Stomach smooth muscle (tissue), 2 donors: ENCODE data around the gene MPP3.
A peak's percentile ranks its signal among the peaks of the same experiment; 100 is the strongest.

Experiments used
- H3K27ac ChIP-seq: one replicate; pipeline ENCODE4 v1.7.0; 2013; ENCODE audit warnings: mild to moderate bottlenecking, low read length, inconsistent platforms
- H3K27me3 ChIP-seq, 2 donors: one replicate each; pipeline ENCODE4 v1.7.0; 2013; ENCODE audit warnings: low read length in 2 of 2; ENCODE audit not compliant: insufficient read depth in 2 of 2, control insufficient read depth in 1 of 2
- H3K36me3 ChIP-seq, 2 donors: one replicate each; pipeline ENCODE4 v1.7.0; 2013; ENCODE audit warnings: low read length in 2 of 2; ENCODE audit not compliant: control insufficient read depth in 2 of 2, insufficient read depth in 2 of 2
- H3K4me1 ChIP-seq: one replicate; pipeline ENCODE4 v1.7.0; 2013; ENCODE audit warnings: low read length; ENCODE audit not compliant: control insufficient read depth, insufficient read depth
- H3K4me3 ChIP-seq, 2 donors: one replicate each; pipeline ENCODE4 v1.7.0; 2013; ENCODE audit warnings: low read length in 2 of 2
- H3K9ac ChIP-seq, 2 donors: one replicate each; pipeline ENCODE4 v1.7.0; 2013; ENCODE audit warnings: low read length in 2 of 2, mild to moderate bottlenecking in 1 of 2
- H3K9me3 ChIP-seq, 2 donors: one replicate each; pipeline ENCODE4 v1.7.0; 2013; ENCODE audit warnings: low read length in 2 of 2; ENCODE audit not compliant: control insufficient read depth in 2 of 2
- donor health status: healthy.
- donor health status: Pancreatic carcinoma.

The MPP3 gene

DNA sequence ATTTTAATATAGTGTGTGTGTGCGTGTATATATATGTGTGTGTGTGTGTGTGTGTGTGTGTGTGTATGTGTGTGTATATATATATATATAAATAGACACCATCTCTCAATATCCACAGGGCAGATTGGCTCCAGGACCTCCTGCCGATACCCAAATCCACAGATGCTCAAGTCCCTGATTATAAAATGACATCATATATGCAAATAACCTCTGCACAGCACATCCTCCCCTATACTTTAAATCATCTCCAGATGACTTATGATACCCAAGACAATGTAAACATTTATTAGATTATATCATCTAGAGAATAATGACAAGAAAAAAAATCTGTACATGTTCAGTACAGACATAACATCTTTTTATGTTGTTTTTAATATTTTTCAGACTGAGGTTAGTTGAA lies 62.0 kb downstream of the MPP3 start:
- Histone ChIP-seq H3K27ac (no peak overlapping the region), H3K9ac (no peak overlapping the region), H3K4me3 (no peak overlapping the region), H3K27me3 (no peaks in the 10 kb centered on the region), H3K36me3 (peaks cover 43 to 68% of the 10 kb centered on the region in 2 donors), H3K9me3 (no peaks in the 10 kb centered on the region), H3K4me1 (peaks cover 8% of the 10 kb centered on the region)

DNA sequence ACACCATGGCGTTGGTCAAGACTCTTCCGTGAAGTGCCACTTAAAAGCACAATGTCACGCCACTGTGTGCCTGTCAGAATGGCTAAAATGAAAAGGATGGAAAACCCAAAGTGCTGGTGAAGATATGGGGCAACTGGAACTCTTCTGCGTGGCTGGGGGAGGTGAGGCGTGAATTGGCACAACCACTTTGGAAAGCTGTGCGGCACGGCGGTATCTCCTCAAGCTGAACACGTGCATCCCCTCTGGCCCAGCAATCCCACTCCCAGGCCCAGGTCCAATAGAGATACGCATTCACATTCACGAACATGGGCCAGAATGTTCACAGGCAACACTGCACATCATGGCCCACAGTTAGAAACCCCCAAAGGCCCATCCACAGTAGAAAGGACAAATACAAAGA lies 63.1 kb downstream of the MPP3 start:
- Histone ChIP-seq H3K4me1 (peaks cover 6% of the 10 kb centered on the region), H3K36me3 (peaks cover 47 to 69% of the 10 kb centered on the region in 2 donors), H3K9ac (no peak overlapping the region), H3K27me3 (no peaks in the 10 kb centered on the region), H3K9me3 (no peaks in the 10 kb centered on the region), H3K27ac (no peak overlapping the region), H3K4me3 (no peak overlapping the region)

DNA sequence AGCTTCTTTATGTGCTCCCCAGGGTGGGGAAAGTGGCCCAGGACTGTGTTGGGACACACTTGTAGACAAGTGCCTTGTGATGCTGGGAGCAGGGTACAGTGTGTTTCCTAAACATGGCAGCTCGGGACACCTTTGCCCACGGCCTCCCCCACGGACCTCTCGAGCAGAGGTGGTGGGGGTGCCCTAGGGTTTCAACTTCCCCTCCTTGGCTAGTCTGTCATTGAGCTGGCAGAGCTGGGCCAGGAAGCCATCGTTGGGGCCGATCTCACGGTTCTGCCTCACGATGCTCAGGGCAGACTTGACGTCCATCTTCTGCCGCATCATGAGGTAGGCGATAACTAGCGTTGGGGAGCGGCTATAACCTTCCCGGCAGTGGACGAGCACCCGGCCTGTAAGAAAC lies 63.5 kb downstream of the MPP3 start:
- H3K9me3 ChIP-seq: no peaks in the 10 kb centered on the region
- H3K27me3 ChIP-seq: no peaks in the 10 kb centered on the region
- H3K4me1 ChIP-seq: peaks cover 6% of the 10 kb centered on the region
- no peak overlapping the region for H3K27ac ChIP-seq
- H3K4me3 ChIP-seq: no peak overlapping the region
- no peak overlapping the region for H3K9ac ChIP-seq
- peaks cover 46 to 64% of the 10 kb centered on the region in 2 donors for H3K36me3 ChIP-seq

DNA sequence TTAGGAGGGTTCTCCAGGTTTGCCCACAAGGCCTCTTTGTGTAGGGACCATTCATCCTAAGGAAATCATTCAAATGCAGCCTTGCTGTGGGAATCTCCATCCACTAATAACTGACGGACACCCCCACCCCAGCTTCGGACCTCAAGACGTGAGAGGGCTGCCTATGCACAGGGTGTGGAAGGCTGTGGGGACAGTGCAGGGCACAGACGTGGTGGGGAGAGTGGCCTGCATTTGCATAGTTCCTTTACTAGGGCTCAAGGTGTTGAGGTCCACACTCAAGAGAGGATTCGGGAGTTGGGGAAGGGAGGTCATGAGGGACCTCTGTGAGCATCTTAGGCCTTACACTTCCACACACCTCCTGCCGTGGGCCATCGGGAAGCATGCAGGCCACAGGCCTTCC lies 64.0 kb downstream of the MPP3 start:
- Histone ChIP-seq H3K27me3 (no peaks in the 10 kb centered on the region), H3K4me3 (no peak overlapping the region), H3K9ac (no peak overlapping the region), H3K27ac (no peak overlapping the region), H3K36me3 (peaks cover 42 to 59% of the 10 kb centered on the region in 2 donors), H3K4me1 (peaks cover 6% of the 10 kb centered on the region), H3K9me3 (no peaks in the 10 kb centered on the region)

DNA sequence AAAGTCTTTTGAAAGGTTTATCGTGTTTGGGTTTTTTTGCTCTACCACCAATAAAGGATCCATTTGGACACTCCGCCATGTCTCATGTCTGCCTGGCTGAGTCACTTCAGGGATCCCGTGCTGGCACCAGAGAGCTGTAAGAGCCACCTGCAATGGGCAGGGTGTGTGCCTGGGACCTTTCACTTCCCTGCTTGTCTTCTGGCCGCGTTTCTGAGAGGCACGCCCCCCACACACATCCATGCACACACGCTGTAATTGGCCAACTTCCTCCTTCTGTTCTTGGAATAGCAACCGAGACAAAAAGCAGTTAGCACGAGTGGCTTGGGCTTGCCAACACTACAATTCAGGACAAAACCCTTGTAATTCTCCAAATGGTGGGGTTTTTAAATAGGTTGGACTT lies 64.6 kb downstream of the MPP3 start:
- no peaks in the 10 kb centered on the region for H3K9me3 ChIP-seq
- H3K4me1 ChIP-seq: peaks cover 6% of the 10 kb centered on the region
- peak overlapping the region; percentile 6 for H3K27ac ChIP-seq
- no peak overlapping the region for H3K4me3 ChIP-seq
- H3K27me3 ChIP-seq: no peaks in the 10 kb centered on the region
- no peak overlapping the region for H3K9ac ChIP-seq
- peaks cover 40 to 57% of the 10 kb centered on the region in 2 donors for H3K36me3 ChIP-seq

DNA sequence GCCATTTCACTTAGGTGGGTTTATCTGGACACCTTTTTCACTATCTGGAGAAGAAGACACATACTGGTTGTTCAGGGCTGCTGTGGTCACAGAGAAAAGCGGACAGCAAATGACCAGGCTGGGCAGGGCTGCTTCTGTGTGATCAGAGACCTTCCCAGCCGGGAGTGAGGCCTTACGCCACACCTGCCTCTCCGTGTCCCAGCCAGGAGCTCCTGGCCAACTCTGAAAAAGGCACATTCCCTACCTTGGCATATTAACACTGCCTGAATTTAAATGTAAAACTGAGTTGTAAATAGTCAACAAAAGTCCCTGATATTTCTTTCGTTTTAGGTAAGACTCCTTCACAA lies 65.3 kb downstream of the MPP3 start:
- no peak overlapping the region for H3K9ac ChIP-seq
- peak overlapping the region; percentile 6 for H3K27ac ChIP-seq
- peaks cover 33 to 50% of the 10 kb centered on the region in 2 donors for H3K36me3 ChIP-seq
- H3K4me3 ChIP-seq: no peak overlapping the region
- H3K27me3 ChIP-seq: no peaks in the 10 kb centered on the region
- H3K9me3 ChIP-seq: no peaks in the 10 kb centered on the region
- H3K4me1 ChIP-seq: peaks cover 6% of the 10 kb centered on the region

DNA sequence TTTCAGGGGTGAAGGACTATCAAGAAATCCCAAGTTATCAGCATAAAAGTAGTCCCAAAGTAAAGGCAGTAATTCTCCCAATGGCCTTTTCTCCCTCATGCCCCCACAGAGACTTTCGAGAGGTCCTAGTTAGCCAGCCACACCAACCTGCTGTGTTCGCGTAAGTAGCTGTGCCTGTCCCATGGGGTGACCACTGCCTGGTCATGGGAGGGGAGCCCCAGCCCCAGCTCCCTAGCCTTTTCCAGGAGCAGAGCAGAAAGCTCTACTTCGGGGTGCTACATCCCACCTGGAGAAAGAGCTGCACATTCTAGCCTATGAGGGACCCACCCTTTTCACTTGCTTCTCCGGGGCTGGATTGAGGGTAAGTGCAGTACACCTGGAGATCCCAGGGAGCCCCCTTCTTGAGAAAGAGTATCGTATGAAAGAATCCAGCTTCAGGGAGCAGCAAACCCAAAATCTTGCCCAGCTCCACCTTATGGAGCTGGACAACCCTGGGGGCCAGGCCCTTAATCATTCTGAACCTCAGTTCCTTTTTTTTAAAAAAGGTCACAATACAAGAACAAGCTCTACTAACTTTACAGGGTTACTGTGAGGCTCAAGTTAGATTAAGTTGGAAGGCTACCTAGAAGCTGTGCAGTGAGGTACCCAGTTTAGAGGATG lies 65.8 kb downstream of the MPP3 start:
- H3K27me3 ChIP-seq: no peaks in the 10 kb centered on the region
- no peaks in the 10 kb centered on the region for H3K9me3 ChIP-seq
- no peak overlapping the region for H3K9ac ChIP-seq
- no peak overlapping the region for H3K27ac ChIP-seq
- peaks cover 28 to 45% of the 10 kb centered on the region in 2 donors for H3K36me3 ChIP-seq
- H3K4me1 ChIP-seq: peaks cover 6% of the 10 kb centered on the region
- H3K4me3 ChIP-seq: no peak overlapping the region

DNA sequence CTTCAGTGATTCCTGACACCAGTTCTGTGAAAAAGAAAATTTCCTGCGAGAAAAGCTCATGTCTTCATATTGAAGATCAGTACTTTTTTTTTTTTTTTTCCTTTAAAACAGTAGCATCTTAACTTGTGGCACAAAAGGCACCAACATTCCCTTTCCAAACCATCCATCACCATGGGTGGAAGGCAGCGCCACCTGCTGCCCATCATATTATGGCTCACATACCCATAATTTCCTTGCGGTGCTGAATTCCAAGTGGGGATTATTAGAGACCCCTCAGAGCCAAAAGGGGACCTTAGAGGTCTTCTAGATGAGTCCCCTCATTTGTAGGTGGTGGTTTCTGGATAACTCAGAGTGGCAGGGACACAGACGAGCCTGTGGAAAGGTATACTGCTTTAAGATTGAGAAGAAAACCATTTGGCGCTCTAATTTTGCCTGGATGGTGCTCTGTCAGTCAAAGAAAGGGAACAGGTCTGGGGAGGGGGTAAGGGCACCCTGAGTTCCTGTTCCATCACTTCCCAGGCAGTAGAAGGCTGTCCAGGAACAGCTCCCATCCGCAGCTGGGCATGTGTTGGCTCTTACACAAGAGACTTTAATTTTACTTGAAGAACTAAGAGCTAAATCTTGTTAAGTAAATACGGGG lies 66.4 kb downstream of the MPP3 start:
- H3K4me3 ChIP-seq: no peak overlapping the region
- H3K36me3 ChIP-seq: peaks cover 25 to 42% of the 10 kb centered on the region in 2 donors
- H3K27me3 ChIP-seq: no peaks in the 10 kb centered on the region
- no peaks in the 10 kb centered on the region for H3K9me3 ChIP-seq
- no peak overlapping the region for H3K27ac ChIP-seq
- peaks cover 6% of the 10 kb centered on the region for H3K4me1 ChIP-seq
- H3K9ac ChIP-seq: no peak overlapping the region

DNA sequence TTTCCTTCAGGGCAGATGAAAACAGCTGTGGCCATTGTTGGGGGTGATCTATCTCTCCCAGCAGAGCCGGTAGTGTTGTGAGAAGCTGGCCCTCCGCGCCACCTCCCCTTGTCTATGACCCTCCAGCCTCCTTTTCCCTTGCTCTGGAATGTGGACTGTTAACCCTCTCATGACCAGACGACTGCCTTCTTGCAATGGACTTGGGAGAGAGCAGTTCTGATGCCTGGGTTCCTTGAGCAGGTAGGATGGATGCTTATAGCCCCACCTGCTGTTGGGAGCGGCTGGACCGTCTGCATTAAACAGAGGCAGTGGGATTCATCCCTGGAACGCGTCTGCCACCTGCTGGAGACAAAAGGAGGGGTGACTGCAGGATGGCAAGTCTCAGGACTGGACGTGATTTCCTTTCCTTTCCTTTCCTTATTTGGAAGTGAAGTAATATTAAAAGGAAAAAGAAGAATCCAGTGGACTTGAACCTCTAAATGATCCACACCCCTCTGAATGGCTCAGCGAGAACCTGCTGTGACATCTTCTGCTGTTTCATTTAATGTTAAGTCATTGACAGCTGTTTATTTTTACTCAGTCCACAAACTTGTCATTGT lies 72.6 kb downstream of the MPP3 start:
- no peak overlapping the region for H3K9ac ChIP-seq
- H3K4me3 ChIP-seq: peak overlapping the region in 1 of 2 donors; percentile 40
- no peaks in the 10 kb centered on the region for H3K9me3 ChIP-seq
- no peak overlapping the region for H3K27ac ChIP-seq
- peaks cover under 1 to 2% of the 10 kb centered on the region in 2 donors for H3K36me3 ChIP-seq
- H3K4me1 ChIP-seq: peaks cover 4% of the 10 kb centered on the region
- H3K27me3 ChIP-seq: peaks cover 19 to 23% of the 10 kb centered on the region in 2 donors

DNA sequence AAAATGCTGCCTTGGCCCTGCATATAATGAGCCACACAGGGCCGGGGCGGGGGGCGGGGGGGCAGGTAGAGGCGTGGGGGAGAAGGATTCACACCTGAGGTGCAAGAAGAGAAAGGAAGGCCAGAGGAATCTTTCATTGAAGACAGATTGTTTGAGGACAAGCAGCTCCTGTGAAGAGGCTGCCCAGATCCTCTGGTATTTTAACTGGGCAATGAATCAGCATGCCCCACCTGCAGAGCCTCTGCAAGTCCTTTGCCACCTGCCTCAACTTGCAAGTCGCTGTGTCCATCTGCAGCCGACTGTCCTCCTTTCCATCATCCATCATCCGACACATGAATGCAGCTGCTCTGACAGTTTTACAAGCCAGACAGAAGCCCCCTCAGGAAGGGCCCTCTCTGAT lies 73.1 kb downstream of the MPP3 start:
- peaks cover 0 to 2% of the 10 kb centered on the region in 2 donors for H3K36me3 ChIP-seq
- peaks cover 6% of the 10 kb centered on the region for H3K4me1 ChIP-seq
- no peak overlapping the region for H3K4me3 ChIP-seq
- no peak overlapping the region for H3K27ac ChIP-seq
- H3K27me3 ChIP-seq: peaks cover 19 to 28% of the 10 kb centered on the region in 2 donors
- H3K9ac ChIP-seq: no peak overlapping the region
- no peaks in the 10 kb centered on the region for H3K9me3 ChIP-seq
